ENCODE measurements around the gene SLC16A14.

- TF ChIP-seq CTCF (IDR thresholded peaks at IDR 0.05) (no peak), EP300 (IDR thresholded peaks at IDR 0.05) (no peak), POLR2A (IDR thresholded peaks at IDR 0.05) (no peak)
These were observed 68.4 kb downstream of the SLC16A14 start for GRCh38 chr2:230000118-230000841.

Data from gastroesophageal sphincter (tissue), 3 donors.